Stomach (tissue), 4 donors: ENCODE results near the gene TAB2.

Experiments
- CTCF ChIP-seq, 7 experiments: fragments of 450-650 bp in 4 of 7; fragments of 200-600 bp in 3 of 7; sonication (generic) in 3 of 7; IDR thresholded peaks; one replicate each; pipeline ENCODE4 v1.5.1; 2016 to 2019; ENCODE audit warnings: antibody characterized with exemption in 7 of 7, control low read depth in 2 of 7, mild to moderate bottlenecking in 1 of 7
- EP300 ChIP-seq: sonication (generic); formaldehyde crosslinking; IDR thresholded peaks from one replicate; pipeline ENCODE4 v1.6.1; 2017; ENCODE audit warnings: antibody characterized with exemption

DNA sequence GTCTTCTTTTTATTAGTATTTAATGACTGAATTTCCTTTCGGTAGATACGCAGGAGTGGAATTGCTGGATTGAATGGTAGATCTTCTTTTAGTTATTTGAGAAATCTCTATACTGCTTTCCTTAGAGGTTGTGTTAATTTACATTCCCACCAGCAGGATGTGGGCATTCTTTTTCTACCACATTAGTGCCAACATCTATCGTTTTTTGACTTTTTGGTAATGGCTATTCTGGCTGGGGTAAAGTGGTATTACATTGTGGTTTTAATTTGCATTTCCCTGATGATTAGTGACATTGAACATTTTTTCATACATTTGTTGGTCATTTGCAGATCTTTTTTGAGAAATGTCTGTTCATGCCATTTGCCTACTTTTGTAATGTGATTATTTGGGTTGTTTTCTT is 119.7 kb downstream of the TAB2 start:
- TF ChIP-seq CTCF (IDR thresholded peaks at IDR 0.05) (no peak), EP300 (no peak)
